IMR-90 (cell line): ENCODE measurements around the gene CMIP. TPM values are rescaled to one million over a fixed set of nuclear protein-coding genes. Genes with fewer than 3 reads are reported as not detected.
A peak's percentile ranks its signal among the peaks of the same experiment; 100 is the strongest.

Experiments
- ATAC-seq: fragments of 200-7000 bp; cut with Tn5 transposase; 2 replicates; pipeline ENCODE4 v1.9.1; 2020; ENCODE audit warnings: low read depth, mild to moderate bottlenecking, moderate library complexity
- BruUV-seq: library from RNA; stranded (reverse); fragments of 400-500 nt; replicated peaks from 2 replicates; lab custom pipeline; 2021; lab: Mats Ljungman, UMichigan
- CTCF ChIA-PET: fragments of 300-600 bp; formaldehyde crosslinking; extraction: SDS; loops from one replicate; lab custom pipeline; 2021; ENCODE audit warnings: antibody characterized with exemption; lab: Yijun Ruan, JAX
- POLR2A ChIA-PET: fragments of 300-600 bp; sonication (Branson Sonifier 250); formaldehyde crosslinking; loops from one replicate; lab custom pipeline; 2022; ENCODE audit warnings: antibody characterized with exemption; ENCODE audit not compliant: unreplicated experiment; lab: Charles Lee
- DNase-seq: peaks from one replicate; pipeline ENCODE4 v3.0.0; 2013
- H2AFZ ChIP-seq: replicated peaks from 2 replicates; pipeline ENCODE3; 2013; ENCODE audit warnings: low read length, mild to moderate bottlenecking; ENCODE audit not compliant: poor library complexity
- H2AK5ac ChIP-seq: 2 replicates; pipeline ENCODE4 v1.6.1; 2013; ENCODE audit warnings: low read depth, low read length, inconsistent platforms
- H2AK9ac ChIP-seq: replicated peaks from 2 replicates; pipeline ENCODE3; 2013; ENCODE audit warnings: mild to moderate bottlenecking, low read depth, low read length, moderate library complexity; ENCODE audit not compliant: poor library complexity
- H2BK120ac ChIP-seq: 2 replicates; pipeline ENCODE4 v1.6.1; 2013; ENCODE audit warnings: low read depth, low read length, inconsistent platforms
- H2BK15ac ChIP-seq: 3 replicates; pipeline ENCODE4 v1.6.1; 2013; ENCODE audit warnings: low read depth, low read length, inconsistent platforms
- H2BK20ac ChIP-seq: 2 replicates; pipeline ENCODE4 v1.6.1; 2013; ENCODE audit warnings: low read depth, mild to moderate bottlenecking, inconsistent platforms, low read length, moderate library complexity
- H2BK5ac ChIP-seq: 2 replicates; pipeline ENCODE4 v1.6.1; 2013; ENCODE audit warnings: mild to moderate bottlenecking, low read depth, low read length, inconsistent platforms; ENCODE audit not compliant: poor library complexity, severe bottlenecking
- H3K14ac ChIP-seq: replicated peaks from 2 replicates; pipeline ENCODE4 v1.6.1; 2013; ENCODE audit warnings: low read depth, low read length, inconsistent platforms
- H3K18ac ChIP-seq: 2 replicates; pipeline ENCODE4 v1.6.1; 2013; ENCODE audit warnings: low read depth, low read length, control low read depth
- H3K23ac ChIP-seq: 2 replicates; pipeline ENCODE4 v1.6.1; 2013; ENCODE audit warnings: low read depth, low read length, inconsistent platforms
- H3K27ac ChIP-seq: 2 replicates; pipeline ENCODE4 v1.5.1; 2013; ENCODE audit warnings: mild to moderate bottlenecking, control low read depth, low read length; ENCODE audit not compliant: insufficient read depth
- H3K27me3 ChIP-seq: 2 replicates; pipeline ENCODE4 v1.6.1; 2013; ENCODE audit warnings: low read length; ENCODE audit not compliant: control insufficient read depth, insufficient read depth
- H3K36me3 ChIP-seq: 2 replicates; pipeline ENCODE4 v1.6.1; 2013; ENCODE audit warnings: low read length, mixed read lengths; ENCODE audit not compliant: control insufficient read depth, insufficient read depth
- H3K4ac ChIP-seq: 2 replicates; pipeline ENCODE4 v1.6.1; 2013; ENCODE audit warnings: low read depth, low read length, inconsistent platforms
- H3K4me1 ChIP-seq: 2 replicates; pipeline ENCODE4 v1.6.1; 2013; ENCODE audit warnings: low read length, mixed read lengths; ENCODE audit not compliant: control insufficient read depth, insufficient read depth
- H3K4me2 ChIP-seq: 2 replicates; pipeline ENCODE4 v1.6.1; 2013; ENCODE audit warnings: low read depth, mild to moderate bottlenecking, control low read depth, low read length, moderate library complexity
- H3K4me3 ChIP-seq: 2 replicates; pipeline ENCODE4 v1.5.1; 2013; ENCODE audit warnings: low read depth, mild to moderate bottlenecking, control low read depth, low read length, moderate library complexity; ENCODE audit not compliant: insufficient read depth
- H3K56ac ChIP-seq: 2 replicates; pipeline ENCODE4 v1.6.1; 2013; ENCODE audit warnings: low read length, inconsistent platforms; ENCODE audit not compliant: insufficient read depth; ENCODE audit errors: extremely low read depth
- H3K79me1 ChIP-seq, 2 experiments: 2 replicates each; pipeline ENCODE4 v1.6.1; 2013; ENCODE audit warnings: low read length in 2 of 2, inconsistent platforms in 1 of 2, low read depth in 1 of 2
- H3K9ac ChIP-seq: 2 replicates; pipeline ENCODE4 v1.6.1; 2013; ENCODE audit warnings: low read depth, low read length, control low read depth
- H3K9me1 ChIP-seq: 2 replicates; pipeline ENCODE4 v1.6.1; 2013; ENCODE audit warnings: low read length, inconsistent platforms; ENCODE audit not compliant: insufficient read depth
- H3K9me3 ChIP-seq: 2 replicates; pipeline ENCODE4 v1.6.1; 2013; ENCODE audit warnings: low read length; ENCODE audit not compliant: control insufficient read depth, insufficient read depth
- H4K20me1 ChIP-seq: 2 replicates; pipeline ENCODE4 v1.6.1; 2013; ENCODE audit warnings: low read length, inconsistent platforms; ENCODE audit not compliant: insufficient read depth
- H4K5ac ChIP-seq: 2 replicates; pipeline ENCODE4 v1.6.1; 2013; ENCODE audit warnings: mild to moderate bottlenecking, low read depth, low read length, control low read depth
- H4K8ac ChIP-seq, 2 experiments: 2 replicates each; pipeline ENCODE4 v1.6.1; 2013; ENCODE audit warnings: low read depth in 2 of 2, low read length in 2 of 2, control low read depth in 1 of 2, inconsistent platforms in 1 of 2
- H4K91ac ChIP-seq: 2 replicates; pipeline ENCODE4 v1.6.1; 2013; ENCODE audit warnings: low read depth, low read length, inconsistent platforms; ENCODE audit not compliant: insufficient read depth
- ELK1 ChIP-seq: fragments of 150-350 bp; IDR thresholded peaks from 2 replicates; pipeline ENCODE4 v1.6.1; 2016; ENCODE audit warnings: low read depth, mild to moderate bottlenecking, low read length, moderate library complexity, borderline replicate concordance
- MAFK ChIP-seq: IDR thresholded peaks from 2 replicates; pipeline ENCODE4 v1.6.1; 2012; ENCODE audit warnings: low read depth, low read length, improper control_type of control experiment
- RAD21 ChIP-seq: IDR thresholded peaks from 2 replicates; pipeline ENCODE4 v1.6.1; 2012; ENCODE audit warnings: low read length, improper control_type of control experiment
- SMC3 ChIP-seq: fragments of 150-350 bp; IDR thresholded peaks from 2 replicates; pipeline ENCODE4 v1.6.1; 2016; ENCODE audit warnings: low read depth, mild to moderate bottlenecking, antibody characterized with exemption, low read length, moderate library complexity
- WGBS, 2 experiments: methylation state at CpG; one replicate each; pipeline versions ENCODE4 v1.1.5 to v1.1.7; 2013; ENCODE audit warnings: missing lambda C conversion rate in 2 of 2; ENCODE audit not compliant: insufficient read length in 1 of 2; ENCODE audit errors: extremely low coverage in 2 of 2; 5-methylcytosine and 5-hydroxymethylcytosine counted together
- dilution Hi-C: fragments of 300-500 bp; cut with HindIII; formaldehyde crosslinking; loops from one replicate; pipeline ENCODE4 v1.14.3; 2018; ENCODE audit warnings: low sequenced_read_pairs; ENCODE audit not compliant: unreplicated experiment
- in situ Hi-C: fragments of 300-500 bp; cut with MboI; formaldehyde crosslinking; loops from 3 replicates; pipeline ENCODE4 v1.14.3; 2019; ENCODE audit warnings: low sequenced_read_pairs, inconsistent platforms, mixed read lengths
- intact Hi-C: fragments of 100-400 bp; cut with micrococcal nuclease; formaldehyde crosslinking; loops from 2 replicates; pipeline ENCODE4 v1.10.0; 2022
- polyA plus RNA-seq, 3 experiments: library from polyadenylated mRNA; depleted of rRNA; stranded (reverse); fragments of >200 nt; gene quantifications; 2 replicates each; pipeline ENCODE4 v1.2.3, GENCODE V29; 2012; ENCODE audit warnings: low replicate concordance in 1 of 3
- total RNA-seq: library from RNA; depleted of rRNA; stranded (reverse); fragments of >200 nt; gene quantifications from 2 replicates; pipeline ENCODE4 v1.2.3, GENCODE V29; 2012

CMIP gene
- total and polyA plus RNA-seq, 2 of the 4 experiments (the other 2 are of a cell fraction), result 3.2 to 11.6 TPM

GRCh38 chr16:81606039-81606438, 161.4 kb downstream of the CMIP start:
- Histone ChIP-seq H3K23ac (no peak overlapping the region), H3K79me1 (peaks cover 14 to 41% of the 10 kb centered on the region in 2 experiments), H3K4ac (no peak overlapping the region), H3K4me2 (no peak overlapping the region), H3K27ac (no peak overlapping the region), H3K14ac (no peak overlapping the region), H3K4me3 (no peak overlapping the region), H3K56ac (no peak overlapping the region), H3K9me1 (peaks cover under 1% of the 10 kb centered on the region; the same call in 1 of the 2 replicates), H3K9me3 (no peaks in the 10 kb centered on the region), H3K27me3 (no peaks in the 10 kb centered on the region), H2BK5ac (no peak overlapping the region), H4K8ac (no peak overlapping the region), H2BK120ac (no peak overlapping the region), H3K4me1 (peaks cover 18% of the 10 kb centered on the region), H2BK15ac (no peak overlapping the region), H4K20me1 (peaks cover 78% of the 10 kb centered on the region), H4K5ac (no peak overlapping the region), H2AK5ac (peak overlapping the region; percentile 65), H3K9ac (no peak overlapping the region), H2AK9ac (no peak overlapping the region), H3K36me3 (peaks cover 4% of the 10 kb centered on the region; the same call in 1 of the 2 replicates), H2BK20ac (no peak overlapping the region), H2AFZ (no peak overlapping the region), H3K18ac (no peak overlapping the region), H4K91ac (no peak overlapping the region)
- TF ChIP-seq SMC3 (no peak), ELK1 (no peak), MAFK (no peak), RAD21 (no peak)
- POLR2A ChIA-PET, result no interaction called here
- dilution Hi-C loops (no loop called here), in situ Hi-C loops (no loop called here), intact Hi-C loops (loop anchor here (5.0 kb wide), 1 partner anchor 204 kb away; no protein-coding TSS in a partner anchor)
- BruUV-seq, result no TSS peak
- no peak for ATAC-seq
- WGBS, 2 experiments, result 100% methylated on average over 1 of the region's 4 CpGs; no CpG with 5 or more reads in 1 of the 2 experiments
- CTCF ChIA-PET, result no interaction called here
- no peak for DNase-seq
